ENCODE measurements around the gene PTPN23.

DNA sequence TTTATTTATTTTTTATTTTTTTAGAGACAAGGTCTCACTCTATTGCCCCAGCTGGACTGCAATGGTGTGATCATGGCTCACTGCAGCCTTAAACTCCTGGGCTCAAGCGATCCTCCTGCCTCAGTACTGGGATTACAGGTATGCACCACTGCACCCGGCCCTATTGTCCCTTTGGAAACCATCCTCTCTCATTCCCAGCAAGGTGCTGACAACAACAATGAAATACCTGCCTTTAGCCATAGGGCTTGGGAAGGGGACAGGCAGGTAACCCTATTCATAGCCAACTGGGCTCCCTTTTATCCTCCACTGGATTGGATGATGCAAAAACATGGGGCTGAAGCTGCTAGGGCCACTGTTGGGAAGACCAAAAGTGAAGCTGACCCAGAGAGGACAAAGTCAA lies 51.9 kb downstream of the PTPN23 start:
- TF ChIP-seq, protein P1, sequence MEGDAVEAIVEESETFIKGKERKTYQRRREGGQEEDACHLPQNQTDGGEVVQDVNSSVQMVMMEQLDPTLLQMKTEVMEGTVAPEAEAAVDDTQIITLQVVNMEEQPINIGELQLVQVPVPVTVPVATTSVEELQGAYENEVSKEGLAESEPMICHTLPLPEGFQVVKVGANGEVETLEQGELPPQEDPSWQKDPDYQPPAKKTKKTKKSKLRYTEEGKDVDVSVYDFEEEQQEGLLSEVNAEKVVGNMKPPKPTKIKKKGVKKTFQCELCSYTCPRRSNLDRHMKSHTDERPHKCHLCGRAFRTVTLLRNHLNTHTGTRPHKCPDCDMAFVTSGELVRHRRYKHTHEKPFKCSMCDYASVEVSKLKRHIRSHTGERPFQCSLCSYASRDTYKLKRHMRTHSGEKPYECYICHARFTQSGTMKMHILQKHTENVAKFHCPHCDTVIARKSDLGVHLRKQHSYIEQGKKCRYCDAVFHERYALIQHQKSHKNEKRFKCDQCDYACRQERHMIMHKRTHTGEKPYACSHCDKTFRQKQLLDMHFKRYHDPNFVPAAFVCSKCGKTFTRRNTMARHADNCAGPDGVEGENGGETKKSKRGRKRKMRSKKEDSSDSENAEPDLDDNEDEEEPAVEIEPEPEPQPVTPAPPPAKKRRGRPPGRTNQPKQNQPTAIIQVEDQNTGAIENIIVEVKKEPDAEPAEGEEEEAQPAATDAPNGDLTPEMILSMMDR (IDR thresholded peaks at IDR 0.05), result no peak
- no peak for TF ChIP-seq POLR2A (IDR thresholded peaks at IDR 0.05)
- no peak for TF ChIP-seq EP300 (IDR thresholded peaks at IDR 0.05)
- TF ChIP-seq POLR2AphosphoS5 (IDR thresholded peaks at IDR 0.05), result no peak
